ENCODE measurements around the gene ANKRD16. TPM values are rescaled to one million over a fixed set of nuclear protein-coding genes. Genes with fewer than 3 reads are reported as not detected.

ANKRD16 gene
- total RNA-seq, 1 experiment from 2014 or later: 4.9 TPM

GRCh38 chr10:5844345-5845055 lies 45.2 kb downstream of the ANKRD16 start:
- Histone ChIP-seq H3K9me3 (ENCODE audit: low read length) (no peaks in the 10 kb centered on the region), H3K4me1 (ENCODE audit: insufficient read depth, low read length) (no peaks in the 10 kb centered on the region), H3K9me2 (replicated peaks; ENCODE audit: low read length) (no peaks in the 10 kb centered on the region), H2AFZ (ENCODE audit: low read length) (no peak overlapping the region), H3K79me2 (ENCODE audit: low read length) (no peaks in the 10 kb centered on the region), H3K27me3 (ENCODE audit: low read length) (no peaks in the 10 kb centered on the region), H3K36me3 (ENCODE audit: low read depth, low read length) (no peaks in the 10 kb centered on the region), H3K4me2 (ENCODE audit: low read length) (no peak overlapping the region), H3K9ac (ENCODE audit: low read length) (no peak overlapping the region), H3K4me3 (ENCODE audit: low read length) (no peak overlapping the region), H4K20me1 (ENCODE audit: low read length) (no peaks in the 10 kb centered on the region), H3K27ac (ENCODE audit: low read length) (no peak overlapping the region), H3F3A (ENCODE audit: low read length, unreplicated experiment) (no peaks in the 10 kb centered on the region)
- no TSS peak for BruUV-seq (replicated peaks)
- no peak for ATAC-seq
- POLR2A ChIA-PET (ENCODE audit: unreplicated experiment): interaction anchor here (1.0 kb wide), 1 partner anchor 100 kb away, joined by 6 read pairs; no protein-coding TSS in a partner anchor
- TF ChIP-seq EZH2 (IDR thresholded peaks at IDR 0.05; ENCODE audit: low read length, unreplicated experiment) (no peak), CTCF (conservative IDR thresholded peaks at IDR 0.05; ENCODE audit: low read depth, low read length) (no peak), EZH2phosphoT487 (IDR thresholded peaks at IDR 0.05; ENCODE audit: borderline replicate concordance, low read length) (no peak)
- CTCF ChIA-PET: interaction anchor here (0.6 kb wide), 1 partner anchor 17 kb away, joined by 4 read pairs; no protein-coding TSS in a partner anchor
- intact Hi-C loops (cut with micrococcal nuclease): no loop called here
- no peak for DNase-seq

- Histone ChIP-seq H2AFZ (ENCODE audit: low read length) (no peak overlapping the region), H3K4me1 (ENCODE audit: insufficient read depth, low read length) (no peaks in the 10 kb centered on the region)
- CTCF ChIA-PET: interaction anchor here (0.6 kb wide), 1 partner anchor 42 kb away, joined by 3 read pairs; no protein-coding TSS in a partner anchor
Measured at GRCh38 chr10:5843686-5844344, 45.9 kb downstream of the ANKRD16 start.

More at GRCh38 chr10:5843686-5844344, 45.9 kb downstream of the ANKRD16 start:
- Histone ChIP-seq H3K9me3 (ENCODE audit: low read length) (no peaks in the 10 kb centered on the region), H3K9ac (ENCODE audit: low read length) (no peak overlapping the region), H3K9me2 (replicated peaks; ENCODE audit: low read length) (no peaks in the 10 kb centered on the region), H3K79me2 (ENCODE audit: low read length) (no peaks in the 10 kb centered on the region), H3K4me3 (ENCODE audit: low read length) (no peak overlapping the region), H3F3A (ENCODE audit: low read length, unreplicated experiment) (no peaks in the 10 kb centered on the region), H3K4me2 (ENCODE audit: low read length) (no peak overlapping the region), H3K27ac (ENCODE audit: low read length) (no peak overlapping the region), H3K27me3 (ENCODE audit: low read length) (no peaks in the 10 kb centered on the region), H4K20me1 (ENCODE audit: low read length) (no peaks in the 10 kb centered on the region), H3K36me3 (ENCODE audit: low read depth, low read length) (no peaks in the 10 kb centered on the region)
- TF ChIP-seq CTCF (conservative IDR thresholded peaks at IDR 0.05; ENCODE audit: low read depth, low read length): no peak
- no peak for TF ChIP-seq EZH2 (IDR thresholded peaks at IDR 0.05; ENCODE audit: low read length, unreplicated experiment)
- no peak for TF ChIP-seq EZH2phosphoT487 (IDR thresholded peaks at IDR 0.05; ENCODE audit: borderline replicate concordance, low read length)
- BruUV-seq (replicated peaks): no TSS peak
- intact Hi-C loops (cut with micrococcal nuclease): no loop called here
- ATAC-seq (no peak), DNase-seq (no peak)
- POLR2A ChIA-PET (ENCODE audit: unreplicated experiment): interaction anchor here (1.0 kb wide), 1 partner anchor 101 kb away, joined by 6 read pairs; no protein-coding TSS in a partner anchor

Data from PC-3 (cell line).